H9 (cell line): ENCODE results near the gene DIS3L2. TPM values are rescaled to one million over a fixed set of nuclear protein-coding genes. Genes with fewer than 3 reads are reported as not detected.

ENCODE experiments used
- DNase-seq: peaks from one replicate; pipeline ENCODE4 v3.0.0-alpha.2; 2017
- H2AFZ ChIP-seq: one replicate; pipeline ENCODE4 v1.6.1; 2013; ENCODE audit warnings: mild to moderate bottlenecking, low read length, control low read depth, moderate library complexity
- H2AK5ac ChIP-seq: 2 replicates; pipeline ENCODE4 v1.6.1; 2013; ENCODE audit warnings: low read length, control low read depth, mixed read lengths; ENCODE audit not compliant: insufficient read length
- H2BK120ac ChIP-seq: one replicate; pipeline ENCODE4 v1.6.1; 2013; ENCODE audit warnings: low read depth, mild to moderate bottlenecking, low read length, control low read depth, inconsistent platforms; ENCODE audit not compliant: poor library complexity, severe bottlenecking
- H2BK12ac ChIP-seq: 2 replicates; pipeline ENCODE4 v1.6.1; 2013; ENCODE audit warnings: low read length, control low read depth, mixed read lengths, low read depth; ENCODE audit not compliant: insufficient read length
- H2BK15ac ChIP-seq: 2 replicates; pipeline ENCODE4 v1.6.1; 2013; ENCODE audit warnings: low read depth, low read length, control low read depth
- H2BK20ac ChIP-seq: one replicate; pipeline ENCODE4 v1.6.1; 2013; ENCODE audit warnings: low read depth, mild to moderate bottlenecking, low read length, control low read depth, inconsistent platforms; ENCODE audit not compliant: poor library complexity, severe bottlenecking
- H2BK5ac ChIP-seq: 2 replicates; pipeline ENCODE4 v1.6.1; 2013; ENCODE audit warnings: low read length, control low read depth, mixed read lengths; ENCODE audit not compliant: insufficient read length
- H3K14ac ChIP-seq: 2 replicates; pipeline ENCODE4 v1.6.1; 2013; ENCODE audit warnings: low read length, control low read depth; ENCODE audit not compliant: insufficient read depth
- H3K18ac ChIP-seq: 2 replicates; pipeline ENCODE4 v1.6.1; 2013; ENCODE audit warnings: low read depth, mild to moderate bottlenecking, mixed read lengths, low read length, control low read depth; ENCODE audit not compliant: insufficient read length
- H3K23ac ChIP-seq: 2 replicates; pipeline ENCODE4 v1.6.1; 2013; ENCODE audit warnings: low read length, control low read depth, mixed read lengths, low read depth; ENCODE audit not compliant: insufficient read length
- H3K23me2 ChIP-seq: 2 replicates; pipeline ENCODE4 v1.6.1; 2013; ENCODE audit warnings: low read depth, mild to moderate bottlenecking, mixed read lengths, low read length, control low read depth; ENCODE audit not compliant: insufficient read length, poor library complexity, severe bottlenecking
- H3K27ac ChIP-seq: 2 replicates; pipeline ENCODE4 v1.5.1; 2013; ENCODE audit warnings: low read length, control low read depth, mixed read lengths, low read depth; ENCODE audit not compliant: insufficient read length
- H3K27me3 ChIP-seq: 2 replicates; pipeline ENCODE4 v1.6.1; 2013; ENCODE audit warnings: low read length, control low read depth, inconsistent platforms; ENCODE audit not compliant: insufficient read depth
- H3K4ac ChIP-seq: 2 replicates; pipeline ENCODE4 v1.6.1; 2013; ENCODE audit warnings: low read depth, mild to moderate bottlenecking, control low read depth, inconsistent platforms, low read length, moderate library complexity
- H3K4me1 ChIP-seq: 2 replicates; pipeline ENCODE4 v1.6.1; 2013; ENCODE audit warnings: low read length, control low read depth, inconsistent platforms; ENCODE audit not compliant: insufficient read depth
- H3K4me2 ChIP-seq: 2 replicates; pipeline ENCODE4 v1.6.1; 2013; ENCODE audit warnings: low read length, control low read depth, mixed read lengths; ENCODE audit not compliant: insufficient read length, insufficient read depth
- H3K56ac ChIP-seq: 2 replicates; pipeline ENCODE4 v1.6.1; 2013; ENCODE audit warnings: low read depth, mild to moderate bottlenecking, mixed read lengths, low read length, control low read depth; ENCODE audit not compliant: insufficient read length
- H3K79me1 ChIP-seq: 2 replicates; pipeline ENCODE4 v1.6.1; 2013; ENCODE audit warnings: low read depth, mild to moderate bottlenecking, moderate library complexity, low read length, control low read depth, inconsistent platforms; ENCODE audit not compliant: insufficient read depth, poor library complexity, severe bottlenecking
- H3K79me2 ChIP-seq: 2 replicates; pipeline ENCODE4 v1.6.1; 2013; ENCODE audit warnings: low read length, control low read depth, inconsistent platforms; ENCODE audit not compliant: insufficient read depth
- H3K9ac ChIP-seq: 2 replicates; pipeline ENCODE4 v1.6.1; 2013; ENCODE audit warnings: low read length, control low read depth, mixed read lengths; ENCODE audit not compliant: insufficient read length; ENCODE audit errors: extremely low read depth
- H3K9me3 ChIP-seq: one replicate; pipeline ENCODE4 v1.6.1; 2013; ENCODE audit warnings: low read depth, low read length, inconsistent platforms; ENCODE audit not compliant: control insufficient read depth
- H3T11ph ChIP-seq: one replicate; pipeline ENCODE4 v1.6.1; 2013; ENCODE audit warnings: mild to moderate bottlenecking, low read length, control low read depth, inconsistent platforms
- H4K20me1 ChIP-seq: one replicate; pipeline ENCODE4 v1.6.1; 2013; ENCODE audit not compliant: control insufficient read depth, insufficient read length, insufficient read depth
- H4K5ac ChIP-seq: 2 replicates; pipeline ENCODE4 v1.6.1; 2013; ENCODE audit warnings: low read depth, mild to moderate bottlenecking, mixed read lengths, low read length, control low read depth; ENCODE audit not compliant: insufficient read length
- H4K8ac ChIP-seq: replicated peaks from 2 replicates; pipeline ENCODE4 v1.6.1; 2013; ENCODE audit warnings: low read length, control low read depth, mixed read lengths, low read depth; ENCODE audit not compliant: insufficient read length
- H4K91ac ChIP-seq: 2 replicates; pipeline ENCODE4 v1.6.1; 2013; ENCODE audit warnings: low read depth, mild to moderate bottlenecking, moderate library complexity, mixed read lengths, low read length, control low read depth; ENCODE audit not compliant: insufficient read length
- H3K27ac Mint-ChIP-seq, 3 experiments: 2 replicates in 2 of 3; 3 replicates in 1 of 3; pipeline ENCODE4 v1.8.0; 2020 to 2021; ENCODE audit warnings: mixed read lengths in 3 of 3, mild to moderate bottlenecking in 1 of 3, moderate library complexity in 1 of 3
- H3K27me3 Mint-ChIP-seq: 2 replicates; pipeline ENCODE4 v1.8.0; 2021; ENCODE audit warnings: low read depth, mild to moderate bottlenecking, moderate library complexity, mixed read lengths
- H3K36me3 Mint-ChIP-seq, 3 experiments: 2 replicates in 2 of 3; 3 replicates in 1 of 3; pipeline ENCODE4 v1.8.0; 2020 to 2021; ENCODE audit warnings: low read depth in 3 of 3, mixed read lengths in 3 of 3; ENCODE audit not compliant: insufficient read depth in 1 of 3
- H3K4me1 Mint-ChIP-seq, 2 experiments: 2 replicates each; pipeline ENCODE4 v1.8.0; 2020; ENCODE audit warnings: mixed read lengths in 2 of 2
- H3K4me3 Mint-ChIP-seq, 2 experiments: 2 replicates in 1 of 2; 3 replicates in 1 of 2; pipeline ENCODE4 v1.8.0; 2020 to 2021; ENCODE audit warnings: mild to moderate bottlenecking in 2 of 2, mixed read lengths in 2 of 2, moderate library complexity in 1 of 2
- H3K9me3 Mint-ChIP-seq, 2 experiments: 2 replicates in 1 of 2; 3 replicates in 1 of 2; pipeline ENCODE4 v1.8.0; 2020; ENCODE audit warnings: mild to moderate bottlenecking in 2 of 2, mixed read lengths in 2 of 2, moderate library complexity in 1 of 2
- WGBS: extraction: QIAGEN DNeasy Blood & Tissue Kit; methylation state at CpG from one replicate; pipeline ENCODE4 v1.1.7; 2013; ENCODE audit warnings: missing lambda C conversion rate, low lambda C conversion rate, mixed read lengths; ENCODE audit not compliant: insufficient read length; ENCODE audit errors: extremely low coverage; 5-methylcytosine and 5-hydroxymethylcytosine counted together
- total RNA-seq: library from RNA; stranded (reverse); gene quantifications from 2 replicates; pipeline ENCODE4 v1.2.1, GENCODE V29; 2021
- TF ChIP-seq, protein P1 (sequence below): fragments of 200-600 bp; sonication (generic); conservative IDR thresholded peaks from 3 replicates; pipeline ENCODE4 v1.8.0; 2021; ENCODE audit warnings: antibody characterized with exemption, mild to moderate bottlenecking

DIS3L2 gene
- total RNA-seq, 1 experiment from 2014 or later = 28.1 TPM

DNA sequence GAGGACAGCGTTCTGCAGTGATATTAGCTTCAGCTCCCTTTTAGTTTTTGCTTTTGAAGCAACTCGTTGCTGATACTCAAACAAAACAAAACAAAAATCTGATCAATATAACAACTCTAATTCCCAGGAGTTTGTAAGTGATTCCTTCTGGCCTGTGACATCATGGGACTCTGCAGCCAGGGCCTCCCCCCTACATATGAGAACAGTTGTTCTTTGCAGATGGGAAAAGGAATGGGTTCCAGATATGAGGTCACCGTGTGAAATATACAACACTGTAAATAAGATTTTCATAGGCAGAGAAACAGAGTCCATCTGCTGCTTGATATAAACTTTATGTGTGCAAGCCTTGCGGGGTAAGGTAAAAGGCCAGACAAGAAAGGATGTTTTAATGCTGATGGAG, 56.7 kb downstream of the DIS3L2 start:
- no peaks in the 10 kb centered on the region for H3K23me2 ChIP-seq
- no peak overlapping the region for H3K23ac ChIP-seq
- no peak for DNase-seq
- no peaks in the 10 kb centered on the region for H3K79me1 ChIP-seq
- H4K8ac ChIP-seq = no peak overlapping the region
- TF ChIP-seq, protein P1, sequence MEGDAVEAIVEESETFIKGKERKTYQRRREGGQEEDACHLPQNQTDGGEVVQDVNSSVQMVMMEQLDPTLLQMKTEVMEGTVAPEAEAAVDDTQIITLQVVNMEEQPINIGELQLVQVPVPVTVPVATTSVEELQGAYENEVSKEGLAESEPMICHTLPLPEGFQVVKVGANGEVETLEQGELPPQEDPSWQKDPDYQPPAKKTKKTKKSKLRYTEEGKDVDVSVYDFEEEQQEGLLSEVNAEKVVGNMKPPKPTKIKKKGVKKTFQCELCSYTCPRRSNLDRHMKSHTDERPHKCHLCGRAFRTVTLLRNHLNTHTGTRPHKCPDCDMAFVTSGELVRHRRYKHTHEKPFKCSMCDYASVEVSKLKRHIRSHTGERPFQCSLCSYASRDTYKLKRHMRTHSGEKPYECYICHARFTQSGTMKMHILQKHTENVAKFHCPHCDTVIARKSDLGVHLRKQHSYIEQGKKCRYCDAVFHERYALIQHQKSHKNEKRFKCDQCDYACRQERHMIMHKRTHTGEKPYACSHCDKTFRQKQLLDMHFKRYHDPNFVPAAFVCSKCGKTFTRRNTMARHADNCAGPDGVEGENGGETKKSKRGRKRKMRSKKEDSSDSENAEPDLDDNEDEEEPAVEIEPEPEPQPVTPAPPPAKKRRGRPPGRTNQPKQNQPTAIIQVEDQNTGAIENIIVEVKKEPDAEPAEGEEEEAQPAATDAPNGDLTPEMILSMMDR = no peak
- H3T11ph ChIP-seq = no peak overlapping the region
- H4K20me1 ChIP-seq = no peaks in the 10 kb centered on the region
- no peak overlapping the region for H2BK120ac ChIP-seq
- H3K18ac ChIP-seq = no peak overlapping the region
- no peak overlapping the region for H2AFZ ChIP-seq
- H3K9ac ChIP-seq = no peak overlapping the region
- no peak overlapping the region for H3K4ac ChIP-seq
- H2BK5ac ChIP-seq = no peak overlapping the region
- H3K14ac ChIP-seq = no peak overlapping the region
- no peak overlapping the region for H2BK20ac ChIP-seq
- peaks cover 2 to 4% of the 10 kb centered on the region in 2 experiments for H3K4me1 Mint-ChIP-seq
- H2BK15ac ChIP-seq = no peak overlapping the region
- no peaks in the 10 kb centered on the region for H3K4me1 ChIP-seq
- H3K4me3 Mint-ChIP-seq = no peak overlapping the region
- H4K91ac ChIP-seq = no peak overlapping the region
- no peak overlapping the region for H4K5ac ChIP-seq
- no peaks in the 10 kb centered on the region for H3K27me3 ChIP-seq
- H3K79me2 ChIP-seq = no peaks in the 10 kb centered on the region
- H3K27ac Mint-ChIP-seq = no peak overlapping the region
- no peak overlapping the region for H3K56ac ChIP-seq
- no peak overlapping the region for H2AK5ac ChIP-seq
- H2BK12ac ChIP-seq = no peak overlapping the region
- no peak overlapping the region for H3K27ac ChIP-seq
- H3K9me3 ChIP-seq = no peaks in the 10 kb centered on the region
- no CpG with 5 or more reads among the region's 4 CpGs for WGBS
- no peaks in the 10 kb centered on the region for H3K27me3 Mint-ChIP-seq
- H3K36me3 Mint-ChIP-seq = peaks cover 0 to 5% (median 0%) of the 10 kb centered on the region in 3 experiments; a peak in 3 of 7 replicates
- no peak overlapping the region for H3K4me2 ChIP-seq
- H3K9me3 Mint-ChIP-seq = no peaks in the 10 kb centered on the region
